GM18505 (cell line): ENCODE measurements around the gene FLYWCH1.

ENCODE experiments used
- ATAC-seq: cut with Tn5 transposase; IDR thresholded peaks from one replicate; pipeline ENCODE4 v1.9.1; 2021; ENCODE audit not compliant: unreplicated experiment
- POLR2A ChIP-seq: IDR thresholded peaks from 4 replicates; pipeline ENCODE4 v1.6.1; 2011; ENCODE audit warnings: borderline replicate concordance; ENCODE audit not compliant: insufficient read depth, insufficient read length; ENCODE audit errors: extremely low read depth

Gene FLYWCH1

GRCh38 chr16:2960183-2961010 lies 48.7 kb downstream of the FLYWCH1 start:
- no peak for TF ChIP-seq POLR2A

GRCh38 chr16:2962334-2963073 lies 50.8 kb downstream of the FLYWCH1 start:
- no peak for TF ChIP-seq POLR2A
- ATAC-seq: no peak

More at GRCh38 chr16:2960183-2961010, 48.7 kb downstream of the FLYWCH1 start:
- no peak for ATAC-seq

- TF ChIP-seq POLR2A: no peak
- ATAC-seq: no peak
These were observed 51.5 kb downstream of the FLYWCH1 start for GRCh38 chr16:2963074-2963722.

DNA sequence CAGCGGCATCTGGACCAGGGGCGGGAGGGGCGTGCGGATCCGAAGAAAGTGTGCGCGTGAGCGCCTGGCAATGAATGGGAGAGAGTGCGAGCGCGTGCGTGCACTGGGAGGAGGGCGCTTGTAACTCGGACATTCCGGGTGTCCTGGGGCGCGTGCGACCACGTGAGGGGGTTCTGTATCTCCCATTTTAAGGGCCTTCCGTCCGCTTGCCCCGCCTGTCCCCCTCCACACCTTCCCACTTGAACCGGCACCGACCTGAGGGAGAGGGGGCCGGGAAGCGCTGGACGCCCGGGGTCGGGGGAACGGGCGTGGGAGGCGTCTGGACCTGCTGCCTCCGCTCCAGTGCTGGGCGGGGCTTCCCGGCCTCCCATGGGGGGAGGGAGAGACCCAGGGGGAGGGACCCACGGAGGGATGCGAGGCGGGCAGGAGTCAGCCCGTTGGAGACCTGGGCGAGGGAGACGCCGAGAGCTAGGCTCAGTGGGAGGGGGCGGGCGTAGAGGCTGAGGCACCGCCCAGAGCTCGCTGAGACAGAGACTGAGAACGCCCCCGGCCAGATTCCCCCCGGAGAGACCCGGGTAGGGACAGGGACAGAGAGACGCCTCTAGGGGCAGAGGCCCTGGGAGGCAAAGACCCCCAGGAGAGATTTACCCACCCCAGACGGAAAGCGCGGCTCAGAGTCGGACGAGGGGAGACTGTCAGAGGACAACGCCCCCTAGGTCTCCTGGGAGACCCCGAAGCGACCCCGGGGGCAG lies 52.2 kb downstream of the FLYWCH1 start, which contains the start of gene KREMEN2:
Gene KREMEN2 (plus strand): TSS at position 553 of the 752 bp plus-strand sequence. CDS start 246 bp downstream, outside the sequence.
- no peak for ATAC-seq
- TF ChIP-seq POLR2A: peak; percentile 9

GRCh38 chr16:2964475-2965336 lies 53.0 kb downstream of the FLYWCH1 start:
- no peak for ATAC-seq
- TF ChIP-seq POLR2A: no peak

DNA sequence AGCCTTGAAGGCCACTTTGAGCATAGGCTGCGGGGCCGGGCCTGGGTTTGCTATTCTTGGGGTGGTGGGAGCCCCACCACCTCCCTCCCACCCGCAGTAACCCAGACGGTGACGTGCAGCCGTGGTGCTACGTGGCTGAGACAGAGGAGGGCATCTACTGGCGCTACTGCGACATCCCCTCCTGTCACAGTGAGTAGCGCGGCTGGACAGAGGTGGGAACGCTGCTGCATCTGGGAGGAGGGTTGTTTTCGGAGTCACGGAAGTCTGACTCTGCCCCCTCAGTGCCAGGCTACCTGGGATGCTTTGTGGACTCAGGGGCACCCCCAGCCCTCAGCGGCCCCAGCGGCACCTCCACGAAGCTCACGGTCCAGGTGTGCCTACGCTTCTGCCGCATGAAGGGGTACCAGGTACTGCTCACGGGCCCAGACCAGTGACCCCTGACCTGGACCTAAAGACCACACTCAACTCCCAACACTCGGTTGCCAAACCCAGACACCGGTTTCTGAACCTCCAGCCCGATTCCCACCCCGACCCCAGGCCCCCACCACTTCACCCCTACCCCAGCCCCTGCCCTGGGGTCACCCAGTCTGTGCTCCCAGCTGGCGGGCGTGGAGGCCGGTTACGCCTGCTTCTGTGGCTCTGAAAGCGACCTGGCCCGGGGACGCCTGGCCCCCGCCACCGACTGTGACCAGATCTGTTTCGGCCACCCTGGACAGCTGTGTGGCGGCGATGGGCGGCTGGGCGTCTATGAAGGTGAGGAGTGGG lies 54.5 kb downstream of the FLYWCH1 start:
- TF ChIP-seq POLR2A: no peak
- no peak for ATAC-seq

GRCh38 chr16:2966808-2967191 lies 55.1 kb downstream of the FLYWCH1 start:
- no peak for TF ChIP-seq POLR2A

GRCh38 chr16:2967211-2967631 lies 55.5 kb downstream of the FLYWCH1 start:
- no peak for TF ChIP-seq POLR2A
- ATAC-seq: no peak

More at GRCh38 chr16:2966808-2967191, 55.1 kb downstream of the FLYWCH1 start:
- no peak for ATAC-seq

GRCh38 chr16:2967721-2968161 lies 56.0 kb downstream of the FLYWCH1 start:
- no peak for TF ChIP-seq POLR2A
- ATAC-seq: no peak

DNA sequence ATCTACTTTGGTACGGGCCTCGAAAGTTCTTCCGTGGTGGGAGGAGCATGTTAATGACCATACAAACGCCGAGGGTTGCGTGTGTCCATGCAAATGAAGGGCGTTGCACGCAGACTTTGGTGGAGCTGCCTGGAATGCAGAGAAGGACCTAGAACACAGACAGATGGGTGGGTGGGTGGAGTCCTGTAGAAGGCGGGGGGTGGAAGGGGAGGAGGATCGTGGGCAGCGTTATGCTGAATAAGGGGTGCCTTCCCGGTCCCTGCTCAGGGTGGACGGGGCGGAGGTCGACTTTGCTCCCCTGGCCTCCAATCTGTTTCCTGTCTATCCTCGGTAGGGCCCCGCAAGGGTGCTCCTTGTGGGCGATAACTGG lies 56.6 kb downstream of the FLYWCH1 start:
- ATAC-seq: no peak

More for the DNA sequence above, 56.6 kb downstream of the FLYWCH1 start:
- no peak for TF ChIP-seq POLR2A
